NCI-H1105 treated with DMSO at 0.1 percent for 48 hours (cell line): Measurements from ENCODE around the gene ELOVL5.

ENCODE experiments used
- DNase-seq: peaks from one replicate; lab custom pipeline; 2025; lab: John Stamatoyannopoulos, UW

ELOVL5 gene

GRCh38 chr6:53239526-53239925, 109.2 kb downstream of the ELOVL5 start:
- no peak for DNase-seq

DNA sequence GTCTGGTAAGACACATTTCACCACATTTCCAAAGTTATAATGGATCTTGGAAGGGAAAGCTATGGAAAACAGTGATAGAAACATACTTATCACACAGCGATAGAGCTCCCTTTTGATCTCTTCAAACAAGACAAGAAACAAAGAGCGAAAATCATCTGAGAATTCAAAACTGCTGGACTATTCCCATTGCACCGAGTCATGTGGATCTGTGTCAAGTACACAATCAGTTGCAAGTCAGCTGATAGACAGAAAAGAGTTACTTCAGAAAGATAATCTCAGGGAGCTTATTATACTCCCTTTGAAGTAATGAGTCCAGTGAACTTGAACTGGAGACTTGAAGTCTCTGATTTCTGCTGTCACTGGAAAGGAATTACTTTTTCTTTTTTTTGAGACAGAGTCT, 110.4 kb downstream of the ELOVL5 start:
- no peak for DNase-seq

GRCh38 chr6:53236241-53236640, 112.5 kb downstream of the ELOVL5 start:
- no peak for DNase-seq

- no peak for DNase-seq
These were observed 113.2 kb downstream of the ELOVL5 start for GRCh38 chr6:53235508-53235907.

- DNase-seq: no peak
These were observed 115.4 kb downstream of the ELOVL5 start for GRCh38 chr6:53233309-53233708.

DNA sequence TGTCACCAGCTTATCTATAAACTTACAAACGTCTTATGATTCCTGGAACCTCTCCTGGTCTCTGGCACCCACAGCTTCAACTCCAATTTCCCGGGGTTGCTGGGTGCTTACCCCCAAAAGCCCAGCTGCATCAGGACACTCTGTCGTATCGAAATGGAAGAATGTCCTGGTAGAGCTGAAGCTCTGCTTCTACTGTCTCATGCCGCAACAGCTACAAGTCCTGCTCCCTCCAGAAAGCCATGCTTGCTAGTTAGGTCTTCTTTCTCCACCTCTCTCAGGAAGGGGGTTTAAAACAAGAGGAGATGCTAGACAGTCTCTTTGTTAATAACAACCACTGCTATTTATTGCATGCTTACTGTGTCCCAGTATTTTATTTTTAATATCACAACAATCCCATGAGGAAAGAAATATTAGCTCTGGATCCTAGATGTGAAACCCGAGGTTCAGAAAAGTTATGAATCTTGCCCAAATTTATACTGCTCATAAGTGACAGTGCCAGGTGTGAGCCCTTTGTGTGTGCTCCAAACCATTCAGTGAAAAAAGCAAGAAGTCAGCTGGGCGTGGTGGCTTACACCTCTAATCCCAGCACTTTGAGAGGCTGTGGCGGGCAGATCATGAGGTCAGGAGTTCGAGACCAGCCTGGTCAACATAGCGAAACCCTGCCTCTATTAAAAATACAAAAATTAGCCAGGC, 117.8 kb downstream of the ELOVL5 start:
- DNase-seq: no peak

DNA sequence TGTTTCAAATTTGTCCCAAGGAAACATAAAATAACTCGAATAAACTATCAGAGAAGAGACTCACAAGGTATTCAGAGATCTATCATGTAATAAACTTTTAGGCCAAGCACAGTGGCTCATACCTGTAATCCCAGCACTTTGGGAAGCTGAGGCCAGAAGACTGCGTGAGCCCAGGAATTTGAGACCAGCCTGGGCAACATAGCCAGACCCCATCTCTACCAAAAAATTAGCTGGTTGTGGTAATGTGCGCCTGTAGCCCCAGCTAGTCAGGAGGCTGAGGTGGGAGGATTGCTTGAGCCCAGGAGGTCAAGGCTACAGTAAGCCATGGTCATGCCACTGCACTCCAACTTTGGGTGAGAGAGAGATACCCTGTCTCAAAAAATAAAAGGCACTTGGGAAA, 120.9 kb downstream of the ELOVL5 start:
- no peak for DNase-seq

GRCh38 chr6:53220605-53221004, 128.1 kb downstream of the ELOVL5 start:
- no peak for DNase-seq
